PC-9 (cell line): ENCODE measurements around the gene TOGARAM2. TPM values are rescaled to one million over a fixed set of nuclear protein-coding genes. Genes with fewer than 3 reads are reported as not detected.

Experiments
- BruUV-seq: library from RNA; stranded (reverse); fragments of 400-500 nt; replicated peaks from 2 replicates; lab custom pipeline; 2021; lab: Mats Ljungman, UMichigan
- CTCF ChIA-PET: fragments of 300-600 bp; sonication (Branson Sonifier 250); formaldehyde crosslinking; loops from one replicate; lab custom pipeline; 2022; ENCODE audit warnings: antibody characterized with exemption; lab: Charles Lee
- POLR2A ChIA-PET: fragments of 300-600 bp; sonication (Branson Sonifier 250); formaldehyde crosslinking; loops from one replicate; lab custom pipeline; 2022; ENCODE audit warnings: antibody characterized with exemption; ENCODE audit not compliant: unreplicated experiment; lab: Charles Lee
- DNase-seq, 2 experiments: peaks; one replicate each; pipeline versions ENCODE4 v3.0.0 to v3.0.0-alpha.2; 2015 to 2022; ENCODE audit warnings: mixed read lengths in 1 of 2
- H2AFZ ChIP-seq: fragments of 200-600 bp; sonication (generic); 2 replicates; pipeline ENCODE4 v1.8.1; 2017; ENCODE audit warnings: antibody characterized with exemption
- H3F3A ChIP-seq: fragments of 200-600 bp; sonication (generic); 2 replicates; pipeline ENCODE4 v1.8.1; 2017; ENCODE audit warnings: antibody characterized with exemption, mild to moderate bottlenecking, low read depth; ENCODE audit not compliant: insufficient read depth
- H3K27ac ChIP-seq: fragments of 200-600 bp; sonication (generic); 2 replicates; pipeline ENCODE4 v1.6.1; 2016; ENCODE audit warnings: mixed run types
- H3K27me3 ChIP-seq: fragments of 200-600 bp; sonication (generic); 2 replicates; pipeline ENCODE4 v1.6.1; 2016; ENCODE audit warnings: low read depth, mixed run types; ENCODE audit not compliant: insufficient read depth
- H3K36me3 ChIP-seq: fragments of 200-600 bp; sonication (generic); 2 replicates; pipeline ENCODE4 v1.6.1; 2016; ENCODE audit warnings: low read depth, mixed run types
- H3K4me1 ChIP-seq: fragments of 200-600 bp; sonication (generic); replicated peaks from 2 replicates; pipeline ENCODE4 v1.6.1; 2016; ENCODE audit warnings: mixed run types; ENCODE audit not compliant: insufficient read depth
- H3K4me2 ChIP-seq: fragments of 200-600 bp; sonication (generic); 2 replicates; pipeline ENCODE4 v1.6.1; 2017; ENCODE audit warnings: mixed run types
- H3K4me3 ChIP-seq: fragments of 200-600 bp; sonication (generic); 2 replicates; pipeline ENCODE4 v1.6.1; 2016; ENCODE audit warnings: mixed run types
- H3K79me2 ChIP-seq: fragments of 200-600 bp; sonication (generic); 2 replicates; pipeline ENCODE4 v1.6.1; 2017; ENCODE audit warnings: low read depth, mixed run types
- H3K9me2 ChIP-seq: fragments of 200-600 bp; sonication (generic); 2 replicates; pipeline ENCODE4 v1.8.1; 2017; ENCODE audit warnings: mild to moderate bottlenecking; ENCODE audit not compliant: insufficient read depth
- H3K9me3 ChIP-seq: fragments of 200-600 bp; sonication (generic); 2 replicates; pipeline ENCODE4 v1.8.1; 2016; ENCODE audit warnings: low read depth; ENCODE audit not compliant: insufficient read depth
- H4K20me1 ChIP-seq: fragments of 200-600 bp; sonication (generic); 2 replicates; pipeline ENCODE4 v1.8.1; 2017; ENCODE audit not compliant: insufficient read depth
- EZH2 ChIP-seq: fragments of 200-600 bp; sonication (generic); IDR thresholded peaks from 2 replicates; pipeline ENCODE4 v1.8.0; 2017; ENCODE audit warnings: antibody characterized with exemption, low read depth
- intact Hi-C: fragments of 100-400 bp; cut with micrococcal nuclease; formaldehyde crosslinking; loops from one replicate; pipeline ENCODE4 v1.10.0; 2022; ENCODE audit not compliant: unreplicated experiment
- total RNA-seq: library from RNA; stranded (reverse); gene quantifications from 2 replicates; pipeline ENCODE4 v1.2.3, GENCODE V29; 2021
- TF ChIP-seq, protein P1 (sequence below): fragments of 200-600 bp; sonication (generic); conservative IDR thresholded peaks from 2 replicates; pipeline ENCODE4 v1.6.1; 2017; ENCODE audit warnings: mixed run types, antibody characterized with exemption, mild to moderate bottlenecking, moderate library complexity

TOGARAM2 gene
- total RNA-seq, 1 experiment from 2014 or later = 0.44 TPM

DNA sequence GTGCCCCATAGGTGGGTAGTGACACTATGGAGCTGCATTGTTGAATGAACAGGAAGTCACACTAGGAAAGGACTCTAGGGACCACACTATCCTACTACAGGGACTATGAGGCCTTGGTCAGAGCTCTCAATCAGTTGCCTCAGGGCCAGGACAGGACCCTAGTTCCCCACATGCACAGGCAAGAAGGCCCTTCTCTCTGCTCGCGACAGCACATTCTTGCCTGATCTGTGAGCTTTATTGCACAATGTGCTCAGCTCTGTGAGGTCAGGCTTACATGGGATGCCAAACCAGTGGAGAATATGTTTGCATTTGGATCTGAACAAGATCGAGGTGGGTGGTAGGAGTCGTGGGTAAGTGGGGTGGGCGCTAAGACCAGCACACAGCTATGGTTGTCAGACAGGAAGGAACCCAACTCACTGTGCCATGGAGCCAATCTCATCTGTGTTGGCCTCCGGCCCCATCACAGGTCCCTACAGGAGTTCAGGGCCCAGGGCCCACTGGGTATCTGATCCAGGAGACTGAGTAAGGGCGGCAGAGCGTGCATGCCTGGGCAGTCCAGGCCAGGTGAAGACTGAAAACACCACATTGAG lies 85.3 kb downstream of the TOGARAM2 start:
- H3K79me2 ChIP-seq = no peaks in the 10 kb centered on the region
- H4K20me1 ChIP-seq = no peaks in the 10 kb centered on the region
- CTCF ChIA-PET = no interaction called here
- no peak overlapping the region for H3K4me2 ChIP-seq
- no peaks in the 10 kb centered on the region for H3K36me3 ChIP-seq
- H2AFZ ChIP-seq = no peak overlapping the region
- H3K27me3 ChIP-seq = no peaks in the 10 kb centered on the region
- H3K9me3 ChIP-seq = 0 out of 2 replicates have a peak, but pooled peaks cover 4% of the 10 kb centered on the region
- POLR2A ChIA-PET = no interaction called here
- no peaks in the 10 kb centered on the region for H3F3A ChIP-seq
- DNase-seq = peak in 1 of 2 experiments; percentile 27
- no peak overlapping the region for H3K4me3 ChIP-seq
- intact Hi-C loops = no loop called here
- H3K27ac ChIP-seq = no peak overlapping the region
- no peaks in the 10 kb centered on the region for H3K9me2 ChIP-seq
- no TSS peak for BruUV-seq
- TF ChIP-seq, protein P1, sequence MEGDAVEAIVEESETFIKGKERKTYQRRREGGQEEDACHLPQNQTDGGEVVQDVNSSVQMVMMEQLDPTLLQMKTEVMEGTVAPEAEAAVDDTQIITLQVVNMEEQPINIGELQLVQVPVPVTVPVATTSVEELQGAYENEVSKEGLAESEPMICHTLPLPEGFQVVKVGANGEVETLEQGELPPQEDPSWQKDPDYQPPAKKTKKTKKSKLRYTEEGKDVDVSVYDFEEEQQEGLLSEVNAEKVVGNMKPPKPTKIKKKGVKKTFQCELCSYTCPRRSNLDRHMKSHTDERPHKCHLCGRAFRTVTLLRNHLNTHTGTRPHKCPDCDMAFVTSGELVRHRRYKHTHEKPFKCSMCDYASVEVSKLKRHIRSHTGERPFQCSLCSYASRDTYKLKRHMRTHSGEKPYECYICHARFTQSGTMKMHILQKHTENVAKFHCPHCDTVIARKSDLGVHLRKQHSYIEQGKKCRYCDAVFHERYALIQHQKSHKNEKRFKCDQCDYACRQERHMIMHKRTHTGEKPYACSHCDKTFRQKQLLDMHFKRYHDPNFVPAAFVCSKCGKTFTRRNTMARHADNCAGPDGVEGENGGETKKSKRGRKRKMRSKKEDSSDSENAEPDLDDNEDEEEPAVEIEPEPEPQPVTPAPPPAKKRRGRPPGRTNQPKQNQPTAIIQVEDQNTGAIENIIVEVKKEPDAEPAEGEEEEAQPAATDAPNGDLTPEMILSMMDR = no peak
- TF ChIP-seq EZH2 = no peak
- no peaks in the 10 kb centered on the region for H3K4me1 ChIP-seq

DNA sequence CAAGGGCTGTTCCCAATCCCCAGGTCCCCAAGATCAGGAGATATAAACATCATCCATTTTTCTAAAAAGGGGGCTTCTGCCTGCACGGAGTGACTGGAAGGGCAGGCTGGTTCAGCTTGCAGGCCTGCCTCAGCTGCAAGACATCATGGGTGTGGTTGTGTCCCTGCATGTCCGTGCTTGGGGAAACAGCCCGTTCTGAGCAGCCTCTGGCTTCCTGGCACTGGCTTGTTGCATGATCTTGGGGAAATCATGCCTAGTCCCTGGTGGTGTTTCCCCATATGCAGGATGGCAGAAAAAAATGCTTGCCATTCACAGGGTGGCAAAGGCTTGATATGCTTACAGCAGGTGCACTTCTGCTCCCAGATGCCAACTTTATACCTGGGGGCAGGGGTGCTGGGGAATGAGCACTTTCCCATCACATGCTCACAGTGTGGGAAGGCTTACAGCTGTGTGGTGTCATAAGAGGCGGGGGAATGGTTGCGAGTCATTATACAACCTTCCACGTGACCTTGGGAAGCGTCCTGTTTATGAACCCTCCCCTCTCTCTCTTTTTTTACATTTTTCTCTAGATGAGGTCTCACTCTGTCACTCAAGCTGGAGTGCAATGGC lies 86.0 kb downstream of the TOGARAM2 start:
- no peaks in the 10 kb centered on the region for H3K36me3 ChIP-seq
- no peaks in the 10 kb centered on the region for H3K9me2 ChIP-seq
- H3K79me2 ChIP-seq = no peaks in the 10 kb centered on the region
- TF ChIP-seq, protein P1 = no peak
- TF ChIP-seq EZH2 = no peak
- H3F3A ChIP-seq = no peaks in the 10 kb centered on the region
- H3K4me2 ChIP-seq = no peak overlapping the region
- no peaks in the 10 kb centered on the region for H4K20me1 ChIP-seq
- DNase-seq = peak in 1 of 2 experiments; percentile 16
- intact Hi-C loops = no loop called here
- H3K9me3 ChIP-seq = no peaks in the 10 kb centered on the region
- H2AFZ ChIP-seq = no peak overlapping the region
- no peak overlapping the region for H3K27ac ChIP-seq
- ChIA-PET POLR2A (no interaction called here), CTCF (no interaction called here)
- no TSS peak for BruUV-seq
- H3K4me1 ChIP-seq = no peaks in the 10 kb centered on the region
- H3K4me3 ChIP-seq = no peak overlapping the region
- H3K27me3 ChIP-seq = no peaks in the 10 kb centered on the region

DNA sequence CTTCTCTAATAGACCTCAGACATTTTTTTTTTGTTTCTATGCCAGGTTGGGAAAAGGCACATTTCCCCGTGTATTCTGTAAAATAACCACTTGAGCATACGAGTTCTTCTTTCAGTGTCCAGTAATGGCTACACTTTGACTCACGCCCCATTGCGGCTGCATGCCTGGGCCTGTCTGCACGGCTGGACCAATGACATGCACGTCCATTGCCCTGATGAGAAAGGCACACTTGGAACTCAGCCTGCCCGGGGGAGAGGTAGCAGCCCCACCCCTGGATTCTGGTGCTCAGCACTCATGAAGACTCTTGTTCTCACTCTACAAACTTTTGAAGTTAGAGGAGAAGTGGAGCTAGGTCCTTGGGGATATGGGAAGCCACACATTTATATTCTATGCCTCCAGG lies 87.4 kb downstream of the TOGARAM2 start:
- Histone ChIP-seq H3K4me2 (no peak overlapping the region), H3K27me3 (no peaks in the 10 kb centered on the region), H3K4me3 (no peak overlapping the region), H2AFZ (no peak overlapping the region), H3F3A (no peaks in the 10 kb centered on the region), H3K36me3 (no peaks in the 10 kb centered on the region), H3K79me2 (no peaks in the 10 kb centered on the region), H3K4me1 (no peaks in the 10 kb centered on the region), H3K27ac (no peak overlapping the region), H4K20me1 (no peaks in the 10 kb centered on the region), H3K9me2 (no peaks in the 10 kb centered on the region), H3K9me3 (no peaks in the 10 kb centered on the region)
- intact Hi-C loops = no loop called here
- ChIA-PET CTCF (no interaction called here), POLR2A (interaction anchor here (0.6 kb wide), 1 partner anchor 153 kb away, joined by 5 read pairs; no protein-coding TSS in a partner anchor)
- peak in 1 of 2 experiments; percentile 6 for DNase-seq
- TF ChIP-seq, protein P1 = no peak
- TF ChIP-seq EZH2 = no peak
- no TSS peak for BruUV-seq
